NCI-H2196 (cell line): Measurements from ENCODE around the gene KRTAP9-8.
"Not testable (repeated sequence)": the region's sequence is repeated elsewhere in the genome, so short reads cannot be mapped to it uniquely, and the experiment has no call there.

Source experiments
- DNase-seq: peaks from one replicate; lab custom pipeline; 2025; ENCODE audit not compliant: unreplicated experiment; lab: John Stamatoyannopoulos, UW

Gene KRTAP9-8

DNA sequence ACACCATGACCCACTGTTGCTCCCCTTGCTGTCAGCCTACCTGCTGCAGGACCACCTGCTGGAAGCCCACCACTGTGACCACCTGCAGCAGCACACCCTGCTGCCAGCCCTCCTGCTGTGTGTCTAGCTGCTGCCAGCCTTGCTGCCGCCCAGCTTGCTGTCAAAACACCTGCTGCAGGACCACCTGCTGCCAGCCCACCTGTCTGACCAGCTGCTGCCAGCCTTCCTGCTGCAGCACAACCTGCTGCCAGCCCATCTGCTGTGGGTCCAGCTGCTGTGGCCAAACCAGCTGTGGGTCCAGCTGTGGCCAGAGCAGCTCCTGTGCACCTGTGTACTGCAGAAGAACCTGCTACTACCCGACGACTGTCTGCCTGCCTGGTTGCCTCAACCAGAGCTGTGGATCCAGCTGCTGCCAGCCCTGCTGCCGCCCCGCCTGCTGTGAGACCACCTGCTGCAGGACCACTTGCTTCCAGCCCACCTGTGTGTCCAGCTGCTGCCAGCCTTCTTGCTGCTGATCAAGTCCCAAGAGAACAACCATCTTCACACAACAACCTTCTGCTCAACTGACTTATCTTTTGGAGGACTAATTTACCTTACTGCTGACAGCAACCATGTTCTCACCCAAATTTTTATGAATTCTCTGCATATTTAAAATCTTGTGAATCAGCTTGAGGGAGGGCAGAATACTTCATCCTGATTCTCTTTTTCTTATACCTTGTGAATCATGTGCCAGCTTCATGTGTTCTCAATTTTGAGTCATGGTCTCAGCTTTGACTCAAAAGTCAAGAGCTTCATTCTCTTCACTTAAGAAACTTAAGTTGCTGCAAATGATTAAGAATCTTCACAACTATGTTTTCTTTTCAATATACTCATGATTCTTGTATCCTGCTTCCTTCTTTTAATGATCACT lies 17.8 kb downstream of the KRTAP9-8 start, which contains the start of gene KRTAP9-9:
Gene KRTAP9-9 (plus strand): TSS at position 4 of the 910 bp plus-strand sequence.
- DNase-seq: not testable (repeated sequence)

DNA sequence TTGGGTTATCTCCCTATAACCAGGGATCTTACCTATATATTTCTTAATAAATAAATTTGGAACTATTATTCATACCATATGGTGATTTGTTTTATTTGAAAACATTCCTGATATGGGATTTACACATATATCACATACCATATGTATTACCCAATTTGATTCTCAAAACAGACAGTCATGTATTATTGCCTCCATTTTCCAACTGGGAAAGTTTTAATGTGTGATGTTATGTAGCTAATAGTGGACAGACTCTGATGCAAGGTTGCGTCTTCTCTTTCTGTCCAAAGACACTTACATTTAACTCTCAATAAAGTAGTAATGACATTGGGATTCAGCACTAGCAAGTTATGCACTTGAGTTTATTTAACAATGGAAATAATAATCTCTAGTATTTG lies 18.5 kb downstream of the KRTAP9-8 start:
- no peak for DNase-seq

DNA sequence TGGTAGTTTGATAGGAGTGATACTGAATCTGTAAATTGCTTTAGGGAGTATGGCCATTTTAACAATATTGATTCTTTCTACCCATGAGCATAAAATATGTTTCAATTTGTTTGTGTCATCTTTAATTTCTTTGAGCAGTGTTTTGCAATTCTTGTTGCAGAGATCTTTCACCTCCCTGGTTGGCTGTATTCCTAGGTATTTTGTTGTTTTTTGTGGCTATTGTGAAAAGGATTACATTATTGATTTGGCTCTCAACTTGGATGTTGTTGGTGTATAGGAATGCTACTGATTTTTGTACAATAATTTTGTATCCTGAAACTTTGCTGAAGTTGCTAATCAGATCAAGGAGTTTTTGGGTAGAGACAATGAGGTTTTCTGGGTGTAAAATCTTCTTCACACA lies 20.6 kb downstream of the KRTAP9-8 start:
- DNase-seq: no peak

DNA sequence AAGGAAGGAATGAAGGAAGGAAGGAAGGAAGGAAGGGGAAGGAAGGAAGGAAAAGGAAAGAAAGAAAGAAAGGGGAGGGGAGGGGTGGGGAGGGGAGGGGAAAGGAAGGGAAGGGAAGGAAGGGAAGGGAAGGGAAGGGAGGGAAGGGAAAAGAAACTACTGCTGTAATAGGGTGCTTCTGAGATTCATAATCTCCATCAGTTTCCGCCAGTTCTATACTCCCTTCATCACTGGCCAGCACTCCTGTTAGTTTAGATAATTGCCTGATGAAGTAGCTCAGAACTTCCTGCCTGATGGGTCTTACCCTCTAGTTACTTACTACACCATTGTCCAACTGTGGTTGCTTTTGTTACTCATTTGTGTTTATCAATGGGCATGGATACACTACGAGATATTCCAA lies 25.4 kb downstream of the KRTAP9-8 start:
- no peak for DNase-seq

DNA sequence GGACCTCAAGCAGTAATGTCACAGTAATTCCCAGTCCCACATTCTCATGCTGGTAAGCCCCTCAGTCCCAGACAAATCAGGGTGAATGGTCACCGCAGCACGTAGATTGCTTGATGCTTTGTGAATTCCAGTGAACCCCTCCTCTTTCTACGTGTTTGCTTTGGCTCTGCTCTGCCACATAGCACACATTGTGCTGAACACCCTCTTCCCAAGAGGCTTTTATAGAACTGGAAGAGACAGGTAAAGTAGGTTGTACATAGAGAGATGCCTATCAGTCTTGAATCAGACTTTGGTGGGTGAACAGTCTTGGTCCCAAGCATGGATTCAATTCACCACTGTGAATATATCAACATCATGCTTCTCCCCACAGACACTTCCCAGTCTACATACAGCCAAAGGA lies 26.8 kb downstream of the KRTAP9-8 start:
- no peak for DNase-seq

DNA sequence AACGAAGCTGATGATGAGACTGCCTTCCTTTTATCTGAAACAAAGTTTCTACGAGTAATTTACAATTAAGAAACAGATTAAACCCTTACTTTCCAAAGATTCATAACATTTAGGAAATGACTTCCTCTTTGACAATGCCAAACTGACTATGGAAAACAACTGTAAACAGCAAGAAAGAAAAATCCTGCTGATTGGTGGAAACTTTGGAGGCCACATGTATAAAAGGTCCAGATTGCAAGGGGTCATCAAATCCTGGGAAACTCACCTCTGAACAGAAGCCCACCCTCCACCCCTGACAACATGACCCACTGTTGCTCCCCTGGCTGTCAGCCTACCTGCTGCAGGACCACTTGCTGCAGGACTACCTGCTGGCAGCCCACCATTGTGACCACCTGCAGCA lies 27.3 kb downstream of the KRTAP9-8 start, which contains the start of gene KRTAP9-6:
Gene KRTAP9-6 (plus strand): TSS at position 301 of the 400 bp plus-strand sequence. CDS start 0 bp downstream, at position 301.
- DNase-seq: no peak

DNA sequence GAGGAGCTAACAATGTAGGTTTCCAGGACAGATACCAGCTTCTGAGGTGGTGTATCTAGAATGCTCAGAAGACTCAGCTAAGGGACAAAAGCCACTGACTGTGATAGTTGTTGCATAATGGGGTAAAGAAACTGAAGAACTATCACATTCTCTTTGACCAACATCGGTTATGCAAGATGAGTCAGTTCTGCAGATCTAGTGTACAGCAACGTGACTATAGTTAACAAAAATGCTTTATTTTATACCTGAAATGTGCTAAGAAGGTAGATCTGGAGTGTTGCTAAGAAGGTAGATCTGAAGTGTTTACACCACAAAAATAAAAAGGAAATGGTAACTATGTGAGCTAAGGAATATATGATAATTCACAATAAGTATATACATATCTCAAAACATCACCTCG lies 29.9 kb downstream of the KRTAP9-8 start:
- no peak for DNase-seq

DNA sequence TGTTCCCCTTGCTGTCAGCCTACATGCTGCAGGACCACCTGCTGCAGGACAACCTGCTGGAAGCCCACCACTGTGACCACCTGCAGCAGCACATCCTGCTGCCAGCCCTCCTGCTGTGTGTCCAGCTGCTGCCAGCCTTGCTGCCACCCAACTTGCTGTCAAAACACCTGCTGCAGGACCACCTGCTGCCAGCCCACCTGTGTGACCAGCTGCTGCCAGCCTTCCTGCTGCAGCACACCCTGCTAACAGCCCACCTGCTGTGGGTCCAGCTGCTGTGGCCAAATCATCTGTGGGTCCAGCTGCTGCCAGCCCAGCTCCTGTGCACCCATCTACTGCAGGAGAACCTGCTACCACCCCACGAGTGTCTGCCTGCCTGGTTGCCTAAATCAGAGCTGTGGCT lies 33.5 kb downstream of the KRTAP9-8 start:
- not testable (repeated sequence) for DNase-seq

DNA sequence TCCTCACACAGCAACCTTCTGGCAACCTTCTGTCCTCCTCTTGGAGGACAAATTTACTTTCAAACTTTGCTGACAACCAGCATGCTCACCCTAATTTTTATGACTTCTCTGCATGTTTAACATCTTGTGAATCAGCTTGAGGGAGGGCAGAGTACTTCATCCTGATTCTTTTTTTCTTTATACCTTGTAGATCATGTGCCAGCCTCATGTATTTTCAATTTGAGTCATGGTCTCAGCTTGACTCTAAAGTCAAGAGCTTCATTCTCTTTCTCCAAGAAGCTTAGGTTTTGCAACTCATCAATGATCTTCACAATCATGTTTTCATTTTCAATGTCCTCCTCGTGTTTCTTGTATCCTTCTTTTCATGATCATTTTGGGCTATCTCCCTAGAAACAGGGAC lies 34.1 kb downstream of the KRTAP9-8 start:
- no peak for DNase-seq

DNA sequence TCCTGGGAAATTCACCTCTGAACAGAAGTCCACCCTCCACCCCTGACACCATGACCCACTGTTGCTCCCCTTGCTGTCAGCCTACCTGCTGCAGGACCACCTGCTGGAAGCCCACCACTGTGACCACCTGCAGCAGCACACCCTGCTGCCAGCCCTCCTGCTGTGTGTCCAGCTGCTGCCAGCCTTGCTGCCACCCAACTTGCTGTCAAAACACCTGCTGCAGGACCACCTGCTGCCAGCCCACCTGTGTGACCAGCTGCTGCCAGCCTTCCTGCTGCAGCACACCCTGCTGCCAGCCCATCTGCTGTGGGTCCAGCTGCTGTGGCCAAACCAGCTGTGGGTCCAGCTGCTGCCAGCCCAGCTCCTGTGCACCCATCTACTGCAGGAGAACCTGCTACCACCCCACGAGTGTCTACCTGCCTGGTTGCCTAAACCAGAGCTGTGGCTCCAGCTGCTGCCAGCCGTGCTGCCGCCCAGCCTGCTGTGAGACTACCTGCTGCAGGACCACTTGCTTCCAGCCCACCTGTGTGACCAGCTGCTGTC lies 37.9 kb downstream of the KRTAP9-8 start, which contains the start of gene KRTAP9-7:
Gene KRTAP9-7 (plus strand): TSS at position 51 of the 543 bp plus-strand sequence. CDS start 0 bp downstream, at position 51.
- not testable (repeated sequence) for DNase-seq

DNA sequence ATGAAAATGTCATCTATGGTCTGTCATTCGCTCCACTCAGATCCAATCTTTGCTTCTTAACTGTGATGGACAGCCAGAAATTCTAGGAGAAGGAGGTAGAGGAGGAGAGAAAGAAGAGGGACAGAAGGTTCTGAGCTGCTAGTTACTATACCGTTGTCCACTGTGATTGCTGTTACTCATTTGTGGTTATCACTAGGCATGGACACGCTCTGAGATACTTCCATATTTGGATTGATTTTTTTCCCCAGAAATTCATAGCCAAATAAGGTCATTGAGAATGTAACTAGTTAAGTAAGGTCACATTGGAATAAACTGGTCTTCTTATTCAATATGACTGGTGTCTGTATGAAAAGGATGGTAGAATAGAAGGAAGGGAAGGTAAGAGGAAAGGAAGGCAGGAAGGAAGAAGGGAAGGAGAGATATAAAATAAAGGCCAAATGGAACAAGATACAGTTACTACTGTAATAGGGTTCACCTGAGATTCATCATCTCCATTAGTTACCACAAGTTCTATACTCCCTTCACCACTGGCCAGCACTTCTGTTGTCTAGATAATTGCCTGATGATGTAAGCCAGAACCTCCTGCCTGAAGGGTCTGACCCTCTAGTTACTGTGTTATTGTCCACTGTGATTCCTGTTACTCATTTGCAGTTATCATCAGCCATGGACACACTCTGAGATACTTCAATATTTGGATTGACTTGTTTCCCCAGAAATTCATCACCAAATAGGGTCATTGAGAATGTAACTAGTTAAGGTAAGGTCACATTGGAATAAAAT lies 40.6 kb downstream of the KRTAP9-8 start:
- no peak for DNase-seq

DNA sequence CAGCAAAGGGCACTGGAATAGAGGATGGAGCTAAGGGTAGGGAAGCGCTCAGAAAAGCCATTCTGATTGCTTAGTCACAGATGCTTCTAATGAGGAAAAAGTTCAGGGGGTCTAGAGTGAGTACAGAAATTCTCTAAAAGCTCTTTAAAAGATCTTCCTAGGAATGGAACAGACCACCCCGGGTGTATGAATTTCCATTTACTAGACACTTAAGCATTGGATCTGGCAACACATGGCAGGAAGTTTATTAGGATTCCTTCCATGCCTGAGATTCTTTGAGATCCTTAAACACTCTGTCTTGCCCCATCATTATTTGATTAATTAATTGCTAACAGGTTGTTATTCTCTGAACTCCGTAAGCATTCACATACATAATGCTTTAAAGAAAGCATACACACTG lies 46.2 kb downstream of the KRTAP9-8 start:
- DNase-seq: no peak

DNA sequence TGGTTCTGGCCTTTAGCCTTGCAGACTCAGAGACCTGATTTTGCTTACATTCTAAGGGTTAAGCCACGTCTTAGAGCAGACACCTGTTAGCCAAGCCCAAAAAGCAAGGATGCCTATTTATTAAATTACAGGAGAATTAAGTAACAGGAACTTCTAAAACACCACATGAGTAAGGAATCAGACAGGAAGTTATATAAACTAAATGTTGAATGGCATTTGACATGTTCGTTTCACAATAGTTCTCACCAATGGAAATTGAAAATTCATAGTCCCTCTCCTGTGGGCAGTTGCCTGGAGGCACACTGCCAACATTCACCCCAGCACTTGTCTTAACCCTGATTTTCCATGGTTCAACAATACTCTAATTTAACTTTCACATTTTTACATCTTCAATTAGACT lies 46.7 kb downstream of the KRTAP9-8 start:
- no peak for DNase-seq

DNA sequence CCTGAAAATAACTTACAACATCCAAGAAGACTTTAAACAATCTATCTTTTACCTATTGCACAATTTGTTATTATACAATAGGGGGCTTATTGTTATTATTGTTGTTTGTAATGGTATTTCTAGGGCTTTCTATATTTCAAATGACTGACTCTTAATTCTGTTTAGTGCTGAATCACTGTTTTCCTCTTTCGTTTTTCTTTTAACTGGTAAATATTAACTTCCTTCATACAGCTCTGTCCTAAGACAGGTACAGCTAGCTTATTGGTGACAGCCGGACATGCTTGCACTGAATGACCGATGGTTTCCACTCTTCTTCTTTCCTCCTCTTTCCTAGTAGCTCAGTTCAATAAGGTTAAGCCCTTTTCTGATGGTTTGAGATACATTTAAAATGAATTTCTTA lies 49.3 kb downstream of the KRTAP9-8 start:
- DNase-seq: no peak
